Measurements from ENCODE around the gene PDE7B.

GRCh38 chr6:136180704-136181511, 329.4 kb downstream of the PDE7B start:
- TF ChIP-seq MAFK (IDR thresholded peaks at IDR 0.05; ENCODE audit: low read depth, low read length), result no peak
- no peak for TF ChIP-seq CTCF (conservative IDR thresholded peaks at IDR 0.05; ENCODE audit: low read depth, low read length)
- TF ChIP-seq POLR2A (IDR thresholded peaks at IDR 0.05; ENCODE audit: low read depth, low read length), result no peak
- TF ChIP-seq MAZ (IDR thresholded peaks at IDR 0.05; ENCODE audit: borderline replicate concordance, low read depth, low read length), result no peak
- TF ChIP-seq CHD1 (IDR thresholded peaks at IDR 0.05; ENCODE audit: low read depth, low read length), result no peak
- no peak for TF ChIP-seq FOS (IDR thresholded peaks at IDR 0.05; ENCODE audit: low read depth, low read length)
- TF ChIP-seq SMC3 (IDR thresholded peaks at IDR 0.05; ENCODE audit: low read depth, low read length), result no peak
- TF ChIP-seq CEBPB (IDR thresholded peaks at IDR 0.05; ENCODE audit: low read depth, low read length), result no peak
- TF ChIP-seq BHLHE40 (IDR thresholded peaks at IDR 0.05; ENCODE audit: low read depth, low read length), result no peak
- no peak for TF ChIP-seq RAD21 (IDR thresholded peaks at IDR 0.05; ENCODE audit: low read length)
